GM12875 (cell line): ENCODE data around the gene COMT.

Source experiments
- H3K4me3 ChIP-seq: one replicate; pipeline ENCODE4 v1.5.1; 2011; ENCODE audit warnings: low read depth, low read length, control low read depth
- TF ChIP-seq, protein P1 (sequence below): IDR thresholded peaks from 2 replicates; pipeline ENCODE4 v1.5.1; 2011; ENCODE audit warnings: low read depth, mild to moderate bottlenecking, control low read depth, inconsistent platforms, low read length, moderate library complexity, borderline replicate concordance; ENCODE audit not compliant: insufficient read depth

The COMT gene

DNA sequence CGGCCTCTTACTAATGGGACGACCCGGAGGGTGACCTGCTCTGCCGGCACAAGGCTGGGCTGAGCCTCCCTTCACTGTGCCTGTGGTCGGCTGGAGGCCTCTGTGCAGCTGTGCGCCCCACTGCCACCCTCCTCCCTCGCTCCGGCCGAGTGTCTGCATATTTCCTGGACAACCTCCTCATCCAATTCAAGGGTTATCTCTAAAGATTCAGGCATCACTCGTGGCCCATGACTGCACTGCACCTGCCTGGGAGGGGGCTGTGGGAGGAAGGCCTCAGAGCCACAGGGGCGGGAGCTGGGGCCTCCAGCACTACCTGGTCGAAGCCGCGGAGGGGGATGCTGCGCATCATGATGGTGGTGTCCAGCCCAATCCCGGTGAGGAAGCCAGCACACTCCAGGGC lies 43.8 kb upstream of the COMT start:
- TF ChIP-seq, protein P1, sequence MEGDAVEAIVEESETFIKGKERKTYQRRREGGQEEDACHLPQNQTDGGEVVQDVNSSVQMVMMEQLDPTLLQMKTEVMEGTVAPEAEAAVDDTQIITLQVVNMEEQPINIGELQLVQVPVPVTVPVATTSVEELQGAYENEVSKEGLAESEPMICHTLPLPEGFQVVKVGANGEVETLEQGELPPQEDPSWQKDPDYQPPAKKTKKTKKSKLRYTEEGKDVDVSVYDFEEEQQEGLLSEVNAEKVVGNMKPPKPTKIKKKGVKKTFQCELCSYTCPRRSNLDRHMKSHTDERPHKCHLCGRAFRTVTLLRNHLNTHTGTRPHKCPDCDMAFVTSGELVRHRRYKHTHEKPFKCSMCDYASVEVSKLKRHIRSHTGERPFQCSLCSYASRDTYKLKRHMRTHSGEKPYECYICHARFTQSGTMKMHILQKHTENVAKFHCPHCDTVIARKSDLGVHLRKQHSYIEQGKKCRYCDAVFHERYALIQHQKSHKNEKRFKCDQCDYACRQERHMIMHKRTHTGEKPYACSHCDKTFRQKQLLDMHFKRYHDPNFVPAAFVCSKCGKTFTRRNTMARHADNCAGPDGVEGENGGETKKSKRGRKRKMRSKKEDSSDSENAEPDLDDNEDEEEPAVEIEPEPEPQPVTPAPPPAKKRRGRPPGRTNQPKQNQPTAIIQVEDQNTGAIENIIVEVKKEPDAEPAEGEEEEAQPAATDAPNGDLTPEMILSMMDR: no peak
- H3K4me3 ChIP-seq: no peak overlapping the region

DNA sequence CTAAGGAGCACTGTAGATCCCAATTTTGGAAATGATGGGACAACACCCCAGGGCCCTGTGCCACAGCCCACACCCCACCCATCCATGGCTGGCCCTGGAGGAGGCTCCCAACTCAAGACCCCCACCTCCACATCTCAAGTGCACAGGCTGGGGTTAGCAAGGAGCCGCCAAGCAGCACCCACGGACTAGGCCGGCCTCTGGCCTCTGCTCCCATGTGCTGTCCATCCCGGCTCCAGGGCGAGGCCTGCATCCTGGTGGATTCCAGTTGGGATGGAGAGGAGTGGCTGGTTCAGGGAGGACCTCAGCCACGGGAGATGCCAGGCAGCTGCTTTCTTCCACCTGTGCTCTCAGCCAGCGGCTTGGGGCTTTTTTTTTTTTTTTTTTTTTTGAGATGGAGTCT lies 43.4 kb upstream of the COMT start:
- TF ChIP-seq, protein P1: no peak

DNA sequence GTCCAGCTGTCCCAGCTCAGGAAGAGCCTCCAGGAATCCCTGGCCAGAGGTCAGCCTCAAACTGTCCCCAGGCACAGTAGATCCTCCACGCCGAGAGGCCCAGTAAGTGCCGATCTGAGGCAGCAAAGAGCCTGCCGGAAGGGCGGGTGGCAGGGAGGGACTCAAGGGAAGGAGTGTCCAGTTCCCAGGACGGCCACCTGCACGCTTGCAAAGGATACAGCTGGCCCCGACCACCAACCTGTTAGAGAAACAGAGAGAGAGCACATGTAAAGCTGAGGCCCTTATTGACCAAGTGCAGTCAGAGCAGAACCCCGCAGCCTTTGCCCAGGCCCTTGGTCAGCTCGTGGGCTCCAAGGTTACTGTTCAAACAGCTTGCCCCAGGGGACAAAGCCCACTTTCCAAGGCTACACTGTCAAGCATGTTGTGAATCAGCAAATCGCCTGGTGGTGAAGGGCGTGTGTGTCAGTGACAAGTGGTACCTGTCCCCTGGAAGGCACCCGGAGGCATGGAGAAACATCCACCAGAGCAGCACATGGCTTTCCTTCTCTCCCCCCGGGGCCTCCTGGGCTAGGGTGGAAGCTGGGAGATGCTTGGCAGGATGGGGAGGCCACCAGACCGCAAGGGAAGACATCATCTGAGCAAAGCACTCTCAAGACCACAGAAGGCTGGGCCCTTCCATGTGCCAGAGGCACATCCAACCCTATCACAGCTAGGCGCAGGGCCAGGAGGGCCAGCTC lies 42.6 kb upstream of the COMT start:
- TF ChIP-seq, protein P1: no peak

More for the DNA sequence above, 43.4 kb upstream of the COMT start:
- no peak overlapping the region for H3K4me3 ChIP-seq

DNA sequence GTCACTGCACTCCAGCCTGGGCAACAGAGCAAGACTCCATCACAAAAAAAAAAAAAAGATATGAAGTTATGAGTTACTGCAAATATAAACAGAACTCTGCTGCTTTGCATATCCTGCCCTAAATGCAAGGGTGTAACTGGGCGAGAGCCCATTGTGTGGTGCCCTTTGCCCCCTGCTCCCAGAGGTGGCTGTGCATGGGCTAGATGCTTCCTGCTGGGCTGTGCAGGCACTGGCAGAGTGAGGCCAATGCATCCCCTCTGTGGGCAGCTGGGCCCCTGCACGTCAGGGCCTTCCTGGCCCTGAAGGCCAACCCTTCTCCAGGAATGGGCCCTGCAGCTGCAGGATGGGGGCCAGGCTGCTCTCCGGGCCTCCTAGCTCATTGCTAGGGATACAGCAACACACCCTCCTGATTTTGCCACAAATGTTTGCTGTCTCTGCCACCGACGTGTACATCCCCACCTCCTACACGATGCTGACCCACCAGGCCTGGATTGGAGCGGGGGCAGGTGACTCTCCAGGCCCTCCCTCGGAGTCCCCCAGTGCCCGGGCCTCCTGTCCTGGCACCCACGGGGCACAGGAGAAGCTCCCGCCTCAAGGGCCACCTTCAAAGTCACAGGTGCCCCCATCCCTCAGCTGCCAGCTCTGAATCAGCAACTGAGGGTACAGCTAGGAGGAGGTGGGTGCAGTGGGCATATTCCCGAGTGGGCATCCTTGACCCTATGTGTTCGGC lies 40.7 kb upstream of the COMT start:
- TF ChIP-seq, protein P1: no peak
- no peak overlapping the region for H3K4me3 ChIP-seq

More for the DNA sequence above, 42.6 kb upstream of the COMT start:
- H3K4me3 ChIP-seq: no peak overlapping the region

DNA sequence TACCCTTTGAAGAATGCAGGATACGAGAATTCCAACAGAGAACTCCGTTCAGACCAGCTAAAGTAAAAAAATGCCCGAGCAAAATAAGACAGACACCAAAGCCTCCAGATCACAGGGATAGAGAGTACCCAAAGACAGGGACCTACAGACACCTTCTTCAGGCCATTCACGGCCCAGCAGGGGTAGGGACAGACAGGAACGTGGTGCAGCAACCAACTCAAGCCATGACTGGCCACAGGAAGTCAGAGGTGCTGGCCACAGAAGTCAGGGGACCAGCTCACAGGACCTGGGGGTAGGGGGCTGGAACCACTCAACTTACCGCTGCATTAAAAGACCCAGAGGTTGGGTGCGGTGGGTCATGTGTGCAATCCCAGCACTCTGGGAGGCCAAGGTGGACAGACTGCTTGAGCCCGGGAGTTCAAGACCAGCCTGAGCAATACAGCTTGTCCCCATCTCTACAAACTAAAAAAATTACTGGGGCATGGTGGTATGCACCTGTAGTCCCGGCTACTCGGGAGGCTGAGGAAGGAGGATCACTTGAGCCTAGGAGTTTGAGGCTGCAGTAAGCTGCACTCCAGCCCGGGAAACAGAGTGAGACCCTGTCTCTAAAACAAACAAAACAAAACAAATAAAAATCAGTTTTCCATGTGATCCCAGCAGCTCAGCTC lies 39.9 kb upstream of the COMT start:
- no peak overlapping the region for H3K4me3 ChIP-seq
- TF ChIP-seq, protein P1: no peak

DNA sequence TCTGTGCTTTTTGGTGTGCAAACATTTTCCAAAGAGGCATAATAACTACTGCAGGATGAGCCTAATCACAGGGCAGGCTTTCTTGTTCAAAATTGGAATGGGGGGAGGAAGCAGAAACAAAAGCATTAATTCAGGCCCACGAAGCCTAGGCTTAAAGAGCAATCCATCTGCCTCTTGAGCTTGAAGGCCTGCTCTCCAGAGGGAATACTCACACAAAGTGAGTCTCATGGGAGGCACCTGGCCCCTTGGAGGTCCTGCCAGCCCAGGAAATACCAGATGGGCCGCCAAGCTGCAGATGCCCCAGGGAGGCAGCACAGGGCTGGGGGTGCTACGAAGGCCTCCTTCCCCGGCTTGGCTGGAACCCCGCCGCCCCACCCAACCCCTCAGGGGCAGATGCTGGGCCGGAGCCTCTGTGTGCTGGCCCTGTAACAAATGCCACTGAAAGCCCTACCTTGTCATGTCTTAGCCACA lies 39.3 kb upstream of the COMT start:
- H3K4me3 ChIP-seq: no peak overlapping the region
- TF ChIP-seq, protein P1: no peak
